GM10847 (cell line): ENCODE measurements around the gene TMEM233.

Experiments
- POLR2A ChIP-seq: IDR thresholded peaks from 2 replicates; pipeline ENCODE4 v1.6.1; 2011; ENCODE audit not compliant: insufficient read length; ENCODE audit errors: extremely low read depth

Gene TMEM233

DNA sequence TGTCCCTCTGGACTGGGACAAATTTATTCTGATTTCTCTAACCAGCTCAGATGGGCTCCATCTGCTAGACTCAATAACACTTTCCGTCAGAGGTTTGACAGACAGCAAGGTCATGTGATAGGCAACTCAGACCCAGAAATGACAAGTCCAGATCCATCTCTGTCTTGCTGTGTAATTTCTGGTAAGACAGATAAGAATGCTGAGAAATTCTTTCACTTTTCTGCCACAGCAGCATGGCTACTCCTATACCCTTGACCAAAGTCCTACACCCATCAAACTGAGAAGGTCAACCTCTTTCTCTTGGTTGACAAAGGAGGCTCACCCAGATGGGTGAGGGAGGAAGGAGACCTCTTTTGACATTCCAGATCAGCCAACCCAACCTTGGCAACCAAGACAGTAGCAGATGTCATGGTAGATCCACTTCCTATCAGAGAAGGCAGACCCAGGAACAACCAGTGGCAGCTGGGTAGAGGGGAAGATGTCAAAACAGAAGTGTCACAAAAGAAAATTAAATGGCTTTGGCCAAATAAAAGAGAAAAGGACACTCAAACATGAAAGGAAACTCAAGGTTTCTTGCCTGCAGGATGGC is 37.5 kb downstream of the TMEM233 start:
- TF ChIP-seq POLR2A, result no peak

DNA sequence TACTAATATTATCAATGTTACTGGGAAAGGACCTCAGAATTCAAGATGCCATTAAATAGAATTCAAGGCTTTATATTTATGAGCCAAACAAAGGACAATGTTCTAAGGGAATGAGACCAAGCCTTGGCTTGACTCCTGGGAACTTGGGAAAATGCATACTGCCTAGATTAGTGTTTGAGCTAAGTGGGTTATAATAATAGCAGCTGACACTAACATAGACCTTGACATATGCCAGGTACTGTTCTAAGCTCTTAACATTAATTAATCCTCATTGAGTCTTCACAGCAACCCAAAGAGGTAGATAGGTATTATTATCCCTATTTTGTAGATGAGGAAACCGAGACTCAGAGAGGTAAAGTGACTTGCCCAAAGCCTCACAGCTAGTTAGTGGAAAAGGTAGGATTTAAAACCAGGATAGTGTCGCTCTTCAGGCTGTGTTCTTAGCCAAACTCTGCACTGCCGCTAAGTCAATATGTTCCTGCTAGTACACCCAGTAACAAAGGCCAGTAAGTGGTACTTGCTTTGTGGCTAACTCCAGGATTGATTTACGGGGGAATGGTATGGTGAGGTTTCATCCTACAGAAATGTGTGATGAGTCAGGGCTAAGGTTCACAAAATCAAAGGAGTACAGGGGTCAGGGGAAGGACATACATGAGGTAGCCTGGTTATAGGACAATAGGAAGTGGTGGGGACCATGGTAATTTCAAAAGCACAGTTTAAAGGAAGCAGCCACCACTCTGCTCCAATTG is 38.5 kb downstream of the TMEM233 start:
- no peak for TF ChIP-seq POLR2A

DNA sequence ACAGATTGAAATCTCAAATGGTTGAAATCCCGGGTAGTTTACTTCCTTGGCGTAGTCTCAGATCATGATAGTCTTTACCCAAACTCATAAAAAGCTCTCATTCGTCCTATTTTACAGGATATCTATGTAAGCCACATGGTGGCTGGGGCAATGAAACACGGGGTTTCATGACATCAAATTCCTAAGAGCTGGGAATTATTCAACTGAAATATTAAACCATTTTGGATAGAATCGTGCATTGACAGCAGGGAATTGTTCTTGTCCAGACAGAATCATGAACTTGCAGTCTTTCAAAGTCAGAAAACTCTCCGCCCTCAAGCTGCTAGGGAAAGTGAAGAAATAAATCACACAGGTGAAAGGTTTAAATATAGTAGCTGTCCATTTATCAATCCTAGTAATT is 41.2 kb downstream of the TMEM233 start:
- TF ChIP-seq POLR2A, result no peak

DNA sequence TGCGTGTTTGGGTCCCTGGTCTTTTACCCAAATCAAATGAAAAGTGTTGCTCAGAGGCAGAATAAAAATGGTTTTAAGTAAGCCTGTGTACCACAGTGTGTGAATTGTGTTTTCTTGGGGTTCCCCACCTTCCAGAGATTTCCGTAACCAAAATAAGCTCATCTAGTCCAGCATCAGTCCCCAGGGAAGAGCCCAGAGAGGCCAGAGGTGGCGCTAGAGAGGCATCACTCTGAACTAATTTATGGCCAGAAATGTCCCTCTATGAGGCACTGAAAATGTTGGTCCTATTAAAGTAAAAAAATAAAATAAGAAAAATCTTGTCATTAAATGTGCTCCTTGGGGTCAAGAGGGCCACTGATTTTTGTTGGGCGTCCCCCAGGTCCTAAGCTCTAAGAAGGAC is 49.4 kb downstream of the TMEM233 start:
- no peak for TF ChIP-seq POLR2A

- no peak for TF ChIP-seq POLR2A
Measured at GRCh38 chr12:119644930-119645329, 51.4 kb downstream of the TMEM233 start.

GRCh38 chr12:119645535-119646059 is 52.0 kb downstream of the TMEM233 start:
- TF ChIP-seq POLR2A, result no peak

GRCh38 chr12:119649202-119649808 is 55.7 kb downstream of the TMEM233 start:
- TF ChIP-seq POLR2A, result no peak

- TF ChIP-seq POLR2A, result no peak
Measured at GRCh38 chr12:119652665-119653064, 59.1 kb downstream of the TMEM233 start.

- TF ChIP-seq POLR2A, result no peak
Measured at GRCh38 chr12:119659289-119659897, 65.8 kb downstream of the TMEM233 start.

DNA sequence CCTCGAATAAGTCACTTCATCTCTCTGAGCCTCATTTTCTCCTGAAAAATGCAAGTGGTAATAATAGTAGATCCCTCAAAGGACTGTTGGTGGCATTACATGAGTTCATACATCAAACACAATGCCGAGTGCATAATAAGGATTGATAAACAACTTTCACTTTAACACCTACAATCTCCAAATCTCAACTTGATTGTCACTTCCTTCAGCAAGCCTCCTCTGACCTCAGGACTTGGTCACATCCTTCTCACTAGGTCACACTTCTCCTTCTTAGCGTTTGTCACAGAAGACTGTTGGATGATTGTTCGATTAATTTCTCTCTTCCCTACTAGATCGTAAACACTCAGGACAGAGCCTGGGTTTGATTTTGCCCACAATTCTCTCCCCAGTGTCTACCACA is 66.5 kb downstream of the TMEM233 start:
- no peak for TF ChIP-seq POLR2A

DNA sequence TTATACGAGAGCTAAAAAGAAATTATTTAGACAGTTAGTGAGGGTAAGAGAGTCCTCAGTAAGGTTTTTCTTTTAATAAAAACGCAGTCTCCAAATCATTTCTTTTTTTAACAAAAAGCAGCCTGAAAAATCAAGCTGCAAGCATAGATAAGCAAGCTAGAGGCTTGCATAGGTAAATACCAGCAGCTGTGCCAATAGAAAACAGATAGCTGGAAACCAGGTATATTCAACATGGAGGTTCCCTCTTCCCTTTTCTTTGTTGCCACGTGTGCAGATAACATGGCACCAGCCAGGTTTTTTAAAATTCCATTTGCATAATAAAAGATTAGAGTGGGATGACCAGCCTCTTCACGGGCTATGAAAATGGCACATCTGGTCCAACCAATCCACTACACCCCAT is 68.3 kb downstream of the TMEM233 start:
- no peak for TF ChIP-seq POLR2A

DNA sequence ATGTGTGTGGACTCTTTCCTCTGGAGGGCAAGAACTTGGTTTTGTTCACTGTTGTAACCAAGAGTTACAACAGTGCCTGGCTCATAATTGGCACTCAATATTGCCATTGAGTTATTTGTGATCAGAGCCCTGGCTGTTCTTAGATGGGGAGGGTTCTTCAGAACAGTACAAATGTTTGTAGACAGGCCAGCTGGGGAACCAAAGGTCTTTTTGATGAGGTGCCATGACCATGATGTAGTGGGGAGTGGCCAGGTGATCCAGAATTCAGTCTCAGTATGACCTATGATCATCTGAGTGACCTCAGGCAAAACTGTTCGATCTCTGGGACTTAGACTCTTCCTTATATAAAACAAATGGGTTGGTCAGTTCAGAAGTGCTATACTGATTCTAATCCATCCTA is 71.1 kb downstream of the TMEM233 start:
- TF ChIP-seq POLR2A, result no peak

- TF ChIP-seq POLR2A, result no peak
Measured at GRCh38 chr12:119665164-119665929, 71.8 kb downstream of the TMEM233 start.

- no peak for TF ChIP-seq POLR2A
Measured at GRCh38 chr12:119666226-119666795, 72.7 kb downstream of the TMEM233 start.

DNA sequence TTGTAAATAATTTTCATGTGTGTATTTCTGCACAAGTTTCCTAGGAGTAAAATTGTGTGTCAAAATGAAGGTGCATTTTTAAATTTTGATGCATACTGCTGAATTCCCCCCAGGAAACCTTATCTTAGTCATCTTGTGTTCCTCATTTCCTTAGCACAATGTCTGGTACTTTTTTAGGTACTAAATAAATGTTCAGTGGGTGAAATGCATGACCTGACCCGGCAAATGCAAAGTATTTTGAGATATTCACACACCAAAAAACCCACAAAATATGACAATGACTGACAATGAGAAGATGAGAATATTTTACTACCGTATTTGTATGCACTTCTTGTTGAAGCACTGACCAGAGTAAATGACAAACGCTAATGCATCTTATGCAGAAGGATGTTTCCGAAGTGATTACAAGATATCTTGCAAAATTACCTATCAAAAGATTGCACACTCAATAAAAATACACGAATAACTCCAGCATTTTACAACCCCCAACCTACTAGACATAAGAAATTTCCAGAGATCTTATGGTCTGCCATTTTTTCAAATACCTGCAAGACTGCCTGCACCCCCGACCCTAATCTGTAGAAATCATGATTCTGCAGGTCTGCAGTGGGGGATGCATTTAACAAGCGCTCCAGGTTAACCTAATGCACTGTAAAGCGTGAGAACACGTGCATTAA is 73.5 kb downstream of the TMEM233 start:
- TF ChIP-seq POLR2A, result no peak
